Measurements from ENCODE around the gene CDC42. TPM values are rescaled to one million over a fixed set of nuclear protein-coding genes. Genes with fewer than 3 reads are reported as not detected.
A peak's percentile ranks its signal among the peaks of the same experiment; 100 is the strongest.

Gene CDC42
- total RNA-seq, 4 donors from 2014 or later, result 108 to 223 (median 200) TPM

DNA sequence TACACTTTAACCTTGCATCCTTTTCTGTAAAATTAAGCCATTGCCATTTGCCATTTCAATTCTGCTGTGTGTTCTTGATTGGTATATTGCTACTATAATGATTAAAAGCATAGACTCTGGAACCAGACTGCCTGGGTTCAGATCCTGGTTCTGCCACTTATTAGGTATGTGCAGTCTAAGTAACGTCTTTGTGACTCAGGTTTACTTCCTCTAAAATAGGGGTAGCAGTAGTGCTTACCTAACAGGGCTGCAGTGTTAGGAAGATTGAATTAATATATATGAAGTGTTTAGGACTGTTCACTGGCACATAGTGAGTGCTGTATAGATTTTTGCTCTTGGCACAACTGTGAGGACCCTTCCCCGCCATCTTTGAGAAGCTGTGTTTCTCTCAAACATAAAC is 4.4 kb downstream of the CDC42 start:
- 53% methylated on average over 2 of the region's 2 CpGs for WGBS
- no peaks in the 10 kb centered on the region for H3K9me3 ChIP-seq
- TF ChIP-seq POLR2A (IDR thresholded peaks at IDR 0.05), result no peak
- TF ChIP-seq, protein P1, sequence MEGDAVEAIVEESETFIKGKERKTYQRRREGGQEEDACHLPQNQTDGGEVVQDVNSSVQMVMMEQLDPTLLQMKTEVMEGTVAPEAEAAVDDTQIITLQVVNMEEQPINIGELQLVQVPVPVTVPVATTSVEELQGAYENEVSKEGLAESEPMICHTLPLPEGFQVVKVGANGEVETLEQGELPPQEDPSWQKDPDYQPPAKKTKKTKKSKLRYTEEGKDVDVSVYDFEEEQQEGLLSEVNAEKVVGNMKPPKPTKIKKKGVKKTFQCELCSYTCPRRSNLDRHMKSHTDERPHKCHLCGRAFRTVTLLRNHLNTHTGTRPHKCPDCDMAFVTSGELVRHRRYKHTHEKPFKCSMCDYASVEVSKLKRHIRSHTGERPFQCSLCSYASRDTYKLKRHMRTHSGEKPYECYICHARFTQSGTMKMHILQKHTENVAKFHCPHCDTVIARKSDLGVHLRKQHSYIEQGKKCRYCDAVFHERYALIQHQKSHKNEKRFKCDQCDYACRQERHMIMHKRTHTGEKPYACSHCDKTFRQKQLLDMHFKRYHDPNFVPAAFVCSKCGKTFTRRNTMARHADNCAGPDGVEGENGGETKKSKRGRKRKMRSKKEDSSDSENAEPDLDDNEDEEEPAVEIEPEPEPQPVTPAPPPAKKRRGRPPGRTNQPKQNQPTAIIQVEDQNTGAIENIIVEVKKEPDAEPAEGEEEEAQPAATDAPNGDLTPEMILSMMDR (IDR thresholded peaks at IDR 0.05), result no peak
- TF ChIP-seq POLR2AphosphoS5 (IDR thresholded peaks at IDR 0.05), result no peak
- TF ChIP-seq EP300 (IDR thresholded peaks at IDR 0.05), result no peak
- no peak overlapping the region for H3K4me3 ChIP-seq
- peaks cover 13% of the 10 kb centered on the region for H3K36me3 ChIP-seq
- H3K27ac ChIP-seq, result no peak overlapping the region
- H3K27me3 ChIP-seq, result no peaks in the 10 kb centered on the region
- DNase-seq (ENCODE audit: low spot score in 2 of 2), result peak in 1 of 2 donors; percentile 7
- peaks cover 77% of the 10 kb centered on the region for H3K4me1 ChIP-seq

DNA sequence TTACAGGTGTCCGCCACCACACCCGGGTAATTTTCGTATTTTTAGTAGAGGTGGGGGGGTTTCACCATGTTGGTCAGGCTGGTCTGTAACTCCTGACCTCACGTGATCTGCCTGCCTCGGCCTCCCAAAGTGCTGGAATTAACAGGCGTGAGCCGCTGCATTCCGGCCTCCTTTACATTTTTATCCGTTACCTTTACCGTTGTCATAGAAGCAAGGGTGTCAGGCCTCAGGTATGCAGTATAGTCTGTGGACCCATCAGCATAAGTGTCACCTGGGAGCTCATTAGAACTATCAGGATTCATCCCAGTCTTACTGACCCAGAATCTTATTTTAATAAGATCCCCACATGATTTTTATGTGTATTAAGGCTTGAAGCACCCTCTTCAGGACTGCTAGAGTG is 5.4 kb downstream of the CDC42 start:
- no peak for DNase-seq (ENCODE audit: low spot score in 2 of 2)
- no peaks in the 10 kb centered on the region for H3K9me3 ChIP-seq
- peaks cover 13% of the 10 kb centered on the region for H3K36me3 ChIP-seq
- WGBS, result 91% methylated on average over 10 of the region's 10 CpGs
- no peak overlapping the region for H3K4me3 ChIP-seq
- peaks cover 82% of the 10 kb centered on the region for H3K4me1 ChIP-seq
- no peaks in the 10 kb centered on the region for H3K27me3 ChIP-seq
- TF ChIP-seq POLR2AphosphoS5 (IDR thresholded peaks at IDR 0.05), result no peak
- TF ChIP-seq, protein P1 (IDR thresholded peaks at IDR 0.05), result no peak
- TF ChIP-seq POLR2A (IDR thresholded peaks at IDR 0.05), result no peak
- no peak for TF ChIP-seq EP300 (IDR thresholded peaks at IDR 0.05)
- no peak overlapping the region for H3K27ac ChIP-seq

DNA sequence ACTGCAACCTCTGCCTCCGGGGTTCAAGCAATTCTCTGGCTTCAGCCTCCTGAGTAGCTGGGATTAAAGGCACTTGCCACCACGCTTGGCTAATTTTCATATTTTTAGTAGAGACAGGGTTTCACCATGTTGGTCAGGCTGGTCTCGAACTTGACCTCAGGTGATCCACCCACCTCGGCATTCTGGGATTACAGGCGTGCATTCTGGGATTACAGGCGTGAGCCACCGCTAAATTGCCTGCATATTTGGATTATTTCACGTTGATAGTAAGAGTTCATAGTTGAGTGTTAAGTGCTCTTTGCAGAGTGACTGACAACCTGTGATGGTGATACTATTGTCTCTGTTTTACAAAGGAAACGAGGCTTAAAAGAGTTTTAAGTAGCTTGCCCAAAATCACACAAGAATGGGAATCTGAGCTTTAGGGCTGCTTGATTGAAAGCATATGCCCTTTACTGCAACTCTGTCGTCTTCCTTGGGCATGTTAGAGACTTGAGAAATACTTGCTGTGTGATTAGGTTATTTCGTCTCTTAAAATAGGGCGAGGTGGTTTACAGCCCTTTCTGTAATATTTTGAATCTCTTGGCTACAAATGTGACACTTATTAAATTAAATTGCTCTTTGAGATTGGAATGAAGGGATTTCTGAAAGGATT is 12.4 kb downstream of the CDC42 start:
- DNase-seq (ENCODE audit: low spot score in 2 of 2), result no peak
- Histone ChIP-seq H3K4me1 (peaks cover 88% of the 10 kb centered on the region), H3K36me3 (no peaks in the 10 kb centered on the region), H3K4me3 (no peak overlapping the region), H3K9me3 (no peaks in the 10 kb centered on the region), H3K27me3 (no peaks in the 10 kb centered on the region), H3K27ac (no peak overlapping the region)
- TF ChIP-seq, protein P1 (IDR thresholded peaks at IDR 0.05), result no peak
- TF ChIP-seq EP300 (IDR thresholded peaks at IDR 0.05) (no peak), POLR2A (IDR thresholded peaks at IDR 0.05) (no peak), POLR2AphosphoS5 (IDR thresholded peaks at IDR 0.05) (no peak)
- WGBS, result 77% methylated on average over 11 of the region's 12 CpGs

DNA sequence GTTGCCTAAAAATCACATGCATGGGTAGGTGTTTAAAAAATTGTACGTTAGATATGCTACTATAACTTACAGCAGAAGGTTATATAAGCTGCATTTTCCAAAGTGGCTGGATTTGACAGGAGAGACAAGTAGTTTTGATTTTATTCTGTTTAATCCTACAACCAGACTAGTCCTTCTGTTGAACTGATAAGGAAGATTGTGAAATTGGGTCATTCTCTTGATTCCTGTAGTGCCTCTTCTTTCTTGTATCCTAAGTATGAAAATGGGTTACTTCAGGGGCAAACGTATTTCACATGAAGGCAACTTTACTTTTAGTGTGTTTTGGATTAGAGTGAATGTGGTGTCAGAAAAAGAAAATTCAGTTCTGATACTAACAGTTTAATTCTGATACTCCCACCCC is 19.0 kb downstream of the CDC42 start:
- no peak for DNase-seq (ENCODE audit: low spot score in 2 of 2)
- no peak overlapping the region for H3K27ac ChIP-seq
- H3K4me3 ChIP-seq, result no peak overlapping the region
- TF ChIP-seq POLR2A (IDR thresholded peaks at IDR 0.05) (no peak), POLR2AphosphoS5 (IDR thresholded peaks at IDR 0.05) (no peak), EP300 (IDR thresholded peaks at IDR 0.05) (no peak)
- TF ChIP-seq, protein P1 (IDR thresholded peaks at IDR 0.05), result no peak
- H3K9me3 ChIP-seq, result no peaks in the 10 kb centered on the region
- H3K36me3 ChIP-seq, result no peaks in the 10 kb centered on the region
- no peaks in the 10 kb centered on the region for H3K27me3 ChIP-seq
- WGBS, result 85% methylated on average over 2 of the region's 2 CpGs
- H3K4me1 ChIP-seq, result peaks cover 71% of the 10 kb centered on the region

DNA sequence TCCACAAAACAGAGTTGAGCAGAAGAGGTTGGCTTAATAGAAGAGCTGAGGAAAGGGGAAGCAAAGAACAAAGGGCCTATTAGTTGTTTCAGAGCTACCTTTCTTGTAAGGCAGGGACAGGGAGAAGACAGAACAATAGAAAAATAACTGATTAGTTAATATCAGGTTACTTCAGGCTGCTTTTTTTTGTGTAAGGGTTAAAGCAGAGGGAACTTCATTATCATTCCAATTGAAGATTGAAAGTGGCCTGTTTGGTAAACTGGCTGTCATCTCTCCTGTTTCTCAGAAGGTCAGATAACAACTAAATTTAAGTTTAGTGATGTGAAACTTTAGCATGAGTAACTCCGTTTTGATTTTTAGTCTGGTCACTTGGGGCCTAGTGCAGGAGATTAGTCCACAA is 22.3 kb downstream of the CDC42 start:
- peaks cover 12% of the 10 kb centered on the region for H3K36me3 ChIP-seq
- H3K4me3 ChIP-seq, result no peak overlapping the region
- H3K4me1 ChIP-seq, result peaks cover 62% of the 10 kb centered on the region
- no peaks in the 10 kb centered on the region for H3K27me3 ChIP-seq
- H3K27ac ChIP-seq, result no peak overlapping the region
- 42% methylated on average over 1 of the region's 1 CpG for WGBS
- DNase-seq (ENCODE audit: low spot score in 2 of 2), result no peak
- TF ChIP-seq POLR2A (IDR thresholded peaks at IDR 0.05) (no peak), POLR2AphosphoS5 (IDR thresholded peaks at IDR 0.05) (no peak), EP300 (IDR thresholded peaks at IDR 0.05) (no peak)
- TF ChIP-seq, protein P1 (IDR thresholded peaks at IDR 0.05), result no peak
- no peaks in the 10 kb centered on the region for H3K9me3 ChIP-seq

Measured in suprapubic skin (tissue), 4 donors.